ENCODE data around the gene PSAP. TPM values are rescaled to one million over a fixed set of nuclear protein-coding genes. Genes with fewer than 3 reads are reported as not detected.
A peak's percentile ranks its signal among the peaks of the same experiment; 100 is the strongest.

PSAP gene
- polyA plus RNA-seq, 1 donor from 2014 or later = 651 TPM

DNA sequence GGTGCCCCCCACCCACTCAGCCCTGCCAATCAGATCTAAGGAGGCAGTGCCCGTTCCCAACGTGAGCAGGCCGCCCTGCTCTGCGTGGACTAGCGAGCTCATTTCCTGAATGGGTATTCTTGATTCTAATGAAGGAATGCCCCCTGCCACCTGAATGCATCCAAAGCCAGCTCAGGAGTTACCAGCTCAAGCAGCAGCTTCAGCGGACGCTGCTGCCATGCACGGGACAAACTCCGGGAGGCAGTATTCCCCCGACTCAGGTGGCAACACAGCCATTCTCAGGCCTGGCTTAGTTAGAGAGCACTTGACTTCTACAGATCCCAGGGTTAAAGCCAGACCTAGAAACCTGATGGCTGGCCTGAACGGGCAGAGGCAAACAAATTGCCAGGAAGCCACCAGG is 25.8 kb downstream of the PSAP start:
- Histone ChIP-seq H3K9me2 (ENCODE audit: insufficient read depth, low read length) (no peaks in the 10 kb centered on the region), H3K27me3 (ENCODE audit: insufficient read depth, low read depth, low read length) (no peaks in the 10 kb centered on the region), H3K4me2 (ENCODE audit: low read length) (no peak overlapping the region), H3F3A (ENCODE audit: insufficient read depth, low read length, poor library complexity, severe bottlenecking) (no peaks in the 10 kb centered on the region), H3K4me3 (ENCODE audit: low read length) (no peak overlapping the region), H4K20me1 (ENCODE audit: insufficient read depth) (no peaks in the 10 kb centered on the region), H3K9me3 (ENCODE audit: low read length) (no peaks in the 10 kb centered on the region), H3K9ac (ENCODE audit: low read length) (no peak overlapping the region), H3K79me2 (replicated peaks; ENCODE audit: insufficient read depth, low read length) (peaks cover under 1% of the 10 kb centered on the region), H2AFZ (ENCODE audit: low read depth, low read length) (no peak overlapping the region), H3K27ac (ENCODE audit: low read length) (no peak overlapping the region), H3K36me3 (ENCODE audit: insufficient read depth, low read length) (peaks cover 9% of the 10 kb centered on the region)
- TF ChIP-seq, protein P1, sequence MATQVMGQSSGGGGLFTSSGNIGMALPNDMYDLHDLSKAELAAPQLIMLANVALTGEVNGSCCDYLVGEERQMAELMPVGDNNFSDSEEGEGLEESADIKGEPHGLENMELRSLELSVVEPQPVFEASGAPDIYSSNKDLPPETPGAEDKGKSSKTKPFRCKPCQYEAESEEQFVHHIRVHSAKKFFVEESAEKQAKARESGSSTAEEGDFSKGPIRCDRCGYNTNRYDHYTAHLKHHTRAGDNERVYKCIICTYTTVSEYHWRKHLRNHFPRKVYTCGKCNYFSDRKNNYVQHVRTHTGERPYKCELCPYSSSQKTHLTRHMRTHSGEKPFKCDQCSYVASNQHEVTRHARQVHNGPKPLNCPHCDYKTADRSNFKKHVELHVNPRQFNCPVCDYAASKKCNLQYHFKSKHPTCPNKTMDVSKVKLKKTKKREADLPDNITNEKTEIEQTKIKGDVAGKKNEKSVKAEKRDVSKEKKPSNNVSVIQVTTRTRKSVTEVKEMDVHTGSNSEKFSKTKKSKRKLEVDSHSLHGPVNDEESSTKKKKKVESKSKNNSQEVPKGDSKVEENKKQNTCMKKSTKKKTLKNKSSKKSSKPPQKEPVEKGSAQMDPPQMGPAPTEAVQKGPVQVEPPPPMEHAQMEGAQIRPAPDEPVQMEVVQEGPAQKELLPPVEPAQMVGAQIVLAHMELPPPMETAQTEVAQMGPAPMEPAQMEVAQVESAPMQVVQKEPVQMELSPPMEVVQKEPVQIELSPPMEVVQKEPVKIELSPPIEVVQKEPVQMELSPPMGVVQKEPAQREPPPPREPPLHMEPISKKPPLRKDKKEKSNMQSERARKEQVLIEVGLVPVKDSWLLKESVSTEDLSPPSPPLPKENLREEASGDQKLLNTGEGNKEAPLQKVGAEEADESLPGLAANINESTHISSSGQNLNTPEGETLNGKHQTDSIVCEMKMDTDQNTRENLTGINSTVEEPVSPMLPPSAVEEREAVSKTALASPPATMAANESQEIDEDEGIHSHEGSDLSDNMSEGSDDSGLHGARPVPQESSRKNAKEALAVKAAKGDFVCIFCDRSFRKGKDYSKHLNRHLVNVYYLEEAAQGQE (IDR thresholded peaks at IDR 0.05; ENCODE audit: borderline replicate concordance) = no peak
- TF ChIP-seq, protein P2, sequence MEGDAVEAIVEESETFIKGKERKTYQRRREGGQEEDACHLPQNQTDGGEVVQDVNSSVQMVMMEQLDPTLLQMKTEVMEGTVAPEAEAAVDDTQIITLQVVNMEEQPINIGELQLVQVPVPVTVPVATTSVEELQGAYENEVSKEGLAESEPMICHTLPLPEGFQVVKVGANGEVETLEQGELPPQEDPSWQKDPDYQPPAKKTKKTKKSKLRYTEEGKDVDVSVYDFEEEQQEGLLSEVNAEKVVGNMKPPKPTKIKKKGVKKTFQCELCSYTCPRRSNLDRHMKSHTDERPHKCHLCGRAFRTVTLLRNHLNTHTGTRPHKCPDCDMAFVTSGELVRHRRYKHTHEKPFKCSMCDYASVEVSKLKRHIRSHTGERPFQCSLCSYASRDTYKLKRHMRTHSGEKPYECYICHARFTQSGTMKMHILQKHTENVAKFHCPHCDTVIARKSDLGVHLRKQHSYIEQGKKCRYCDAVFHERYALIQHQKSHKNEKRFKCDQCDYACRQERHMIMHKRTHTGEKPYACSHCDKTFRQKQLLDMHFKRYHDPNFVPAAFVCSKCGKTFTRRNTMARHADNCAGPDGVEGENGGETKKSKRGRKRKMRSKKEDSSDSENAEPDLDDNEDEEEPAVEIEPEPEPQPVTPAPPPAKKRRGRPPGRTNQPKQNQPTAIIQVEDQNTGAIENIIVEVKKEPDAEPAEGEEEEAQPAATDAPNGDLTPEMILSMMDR (IDR thresholded peaks at IDR 0.05; ENCODE audit: poor library complexity, severe bottlenecking) = peak; percentile 23
- TF ChIP-seq POLR2AphosphoS5 (IDR thresholded peaks at IDR 0.05) = no peak

DNA sequence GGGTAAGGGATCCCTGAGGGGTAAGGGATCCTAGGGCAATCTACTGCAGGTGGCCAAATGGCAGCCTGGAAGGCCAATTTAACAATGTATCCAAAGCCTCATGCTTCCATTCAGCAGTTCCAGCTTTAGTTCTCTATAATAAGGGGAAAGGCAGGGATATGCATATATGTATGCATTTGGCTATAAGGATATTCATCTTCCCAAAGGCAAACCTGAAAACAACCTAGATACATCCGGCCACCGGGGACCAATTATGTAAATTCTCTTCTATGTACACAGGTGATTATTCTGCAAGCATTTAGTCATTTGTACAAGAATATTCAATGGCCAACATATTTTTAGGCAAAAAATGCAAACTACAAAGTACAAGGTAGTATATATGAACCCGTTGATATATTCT is 26.7 kb downstream of the PSAP start:
- Histone ChIP-seq H3K27ac (ENCODE audit: low read length) (no peak overlapping the region), H2AFZ (ENCODE audit: low read depth, low read length) (no peak overlapping the region), H3K9me3 (ENCODE audit: low read length) (no peaks in the 10 kb centered on the region), H3K79me2 (replicated peaks; ENCODE audit: insufficient read depth, low read length) (no peaks in the 10 kb centered on the region), H3K4me3 (ENCODE audit: low read length) (no peak overlapping the region), H4K20me1 (ENCODE audit: insufficient read depth) (no peaks in the 10 kb centered on the region), H3K9me2 (ENCODE audit: insufficient read depth, low read length) (no peaks in the 10 kb centered on the region), H3K9ac (ENCODE audit: low read length) (no peak overlapping the region), H3K36me3 (ENCODE audit: insufficient read depth, low read length) (peaks cover 9% of the 10 kb centered on the region), H3K27me3 (ENCODE audit: insufficient read depth, low read depth, low read length) (no peaks in the 10 kb centered on the region), H3K4me2 (ENCODE audit: low read length) (no peak overlapping the region), H3F3A (ENCODE audit: insufficient read depth, low read length, poor library complexity, severe bottlenecking) (no peaks in the 10 kb centered on the region)
- TF ChIP-seq, protein P2 (IDR thresholded peaks at IDR 0.05; ENCODE audit: poor library complexity, severe bottlenecking) = no peak
- TF ChIP-seq POLR2AphosphoS5 (IDR thresholded peaks at IDR 0.05) (no peak), EP300 (conservative IDR thresholded peaks at IDR 0.05; ENCODE audit: poor library complexity, severe bottlenecking) (no peak), SMC3 (conservative IDR thresholded peaks at IDR 0.05; ENCODE audit: poor library complexity) (no peak), RAD21 (conservative IDR thresholded peaks at IDR 0.05) (no peak)

DNA sequence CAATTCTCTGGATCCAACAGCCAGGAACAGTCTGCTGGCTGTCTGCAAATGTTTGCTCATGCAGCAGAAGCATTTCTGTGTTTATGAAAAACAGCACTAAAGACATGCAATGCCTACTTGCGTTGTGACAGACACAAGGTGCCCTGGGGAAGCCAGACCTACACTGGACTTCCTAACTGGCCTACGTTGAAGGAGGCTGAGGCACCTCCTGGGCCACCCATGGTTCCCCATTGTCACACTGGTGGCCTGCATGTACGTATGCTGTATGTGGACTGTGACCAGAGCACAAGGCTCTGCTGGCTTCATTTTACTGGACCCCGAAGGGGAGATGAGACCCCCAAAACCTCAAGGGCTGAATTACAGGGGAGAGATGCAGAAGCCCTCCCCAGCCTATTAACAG is 27.7 kb downstream of the PSAP start:
- H3K27ac ChIP-seq (ENCODE audit: low read length) = no peak overlapping the region
- H3F3A ChIP-seq (ENCODE audit: insufficient read depth, low read length, poor library complexity, severe bottlenecking) = no peaks in the 10 kb centered on the region
- H3K79me2 ChIP-seq (replicated peaks; ENCODE audit: insufficient read depth, low read length) = no peaks in the 10 kb centered on the region

More for the DNA sequence above, 27.7 kb downstream of the PSAP start:
- Histone ChIP-seq H3K9me3 (ENCODE audit: low read length) (no peaks in the 10 kb centered on the region), H3K27me3 (ENCODE audit: insufficient read depth, low read depth, low read length) (no peaks in the 10 kb centered on the region), H3K9me2 (ENCODE audit: insufficient read depth, low read length) (no peaks in the 10 kb centered on the region), H3K4me2 (ENCODE audit: low read length) (no peak overlapping the region), H4K20me1 (ENCODE audit: insufficient read depth) (no peaks in the 10 kb centered on the region), H3K4me3 (ENCODE audit: low read length) (no peak overlapping the region), H2AFZ (ENCODE audit: low read depth, low read length) (no peak overlapping the region), H3K36me3 (ENCODE audit: insufficient read depth, low read length) (peaks cover 9% of the 10 kb centered on the region), H3K9ac (ENCODE audit: low read length) (no peak overlapping the region)
- TF ChIP-seq RAD21 (conservative IDR thresholded peaks at IDR 0.05) = no peak
- TF ChIP-seq SMC3 (conservative IDR thresholded peaks at IDR 0.05; ENCODE audit: poor library complexity) = no peak
- TF ChIP-seq, protein P2 (IDR thresholded peaks at IDR 0.05; ENCODE audit: poor library complexity, severe bottlenecking) = no peak
- TF ChIP-seq EP300 (conservative IDR thresholded peaks at IDR 0.05; ENCODE audit: poor library complexity, severe bottlenecking) = no peak

All from neural cell (in vitro differentiated cells).